Kidney tubule cell (primary cell): Measurements from ENCODE around the gene TBC1D16.
"Not testable (repeated sequence)": the region's sequence is repeated elsewhere in the genome, so short reads cannot be mapped to it uniquely, and the experiment has no call there.

Experiments used
- DNase-seq: peaks from one replicate; pipeline ENCODE4 v3.0.0-alpha.2; 2018; ENCODE audit warnings: low spot score

Gene TBC1D16

DNA sequence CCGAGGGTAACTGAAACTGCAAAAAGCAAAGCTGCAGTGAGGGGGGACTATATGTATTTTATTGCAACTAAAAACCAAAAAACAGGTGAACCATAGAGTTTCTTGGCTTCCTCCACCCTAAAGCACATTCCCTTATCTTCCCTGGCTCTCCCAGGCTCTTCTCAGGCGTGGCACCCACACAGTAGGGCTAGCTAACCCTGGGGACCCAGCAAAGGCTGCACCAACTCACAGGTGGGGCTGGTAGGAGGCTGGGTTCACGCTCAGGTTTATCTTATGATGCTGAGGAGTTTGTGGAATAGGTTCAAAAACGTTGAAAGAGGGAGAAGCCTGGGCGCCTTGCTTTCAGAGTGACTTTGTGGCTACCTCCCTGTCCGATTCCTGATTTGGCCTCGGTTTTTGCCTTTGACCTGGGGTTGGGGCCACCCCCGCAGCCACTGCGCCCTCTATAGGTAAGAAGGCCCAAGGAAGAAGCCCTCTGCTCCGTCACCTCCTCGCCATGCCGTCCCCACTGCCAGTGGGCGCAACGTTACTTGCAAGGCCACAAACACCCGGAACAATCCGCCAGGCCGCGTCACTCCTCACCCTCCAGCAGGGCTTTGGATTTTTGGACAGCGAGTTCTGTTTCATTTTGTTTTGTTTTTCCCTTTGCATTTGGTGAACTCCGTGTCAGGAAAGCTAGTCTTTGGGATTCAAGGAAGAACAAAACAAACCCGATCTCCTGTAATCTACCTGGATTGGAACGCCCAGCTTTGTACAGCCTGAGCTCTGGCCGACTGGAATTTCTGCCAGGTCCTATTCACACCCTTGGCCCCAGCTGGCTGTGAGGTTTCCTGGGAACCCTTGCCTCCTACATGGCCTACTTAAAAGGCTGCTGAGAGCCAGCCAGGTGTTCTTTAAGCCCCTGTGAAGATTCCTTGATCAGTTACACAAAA lies 60.8 kb downstream of the TBC1D16 start:
- DNase-seq: no peak

DNA sequence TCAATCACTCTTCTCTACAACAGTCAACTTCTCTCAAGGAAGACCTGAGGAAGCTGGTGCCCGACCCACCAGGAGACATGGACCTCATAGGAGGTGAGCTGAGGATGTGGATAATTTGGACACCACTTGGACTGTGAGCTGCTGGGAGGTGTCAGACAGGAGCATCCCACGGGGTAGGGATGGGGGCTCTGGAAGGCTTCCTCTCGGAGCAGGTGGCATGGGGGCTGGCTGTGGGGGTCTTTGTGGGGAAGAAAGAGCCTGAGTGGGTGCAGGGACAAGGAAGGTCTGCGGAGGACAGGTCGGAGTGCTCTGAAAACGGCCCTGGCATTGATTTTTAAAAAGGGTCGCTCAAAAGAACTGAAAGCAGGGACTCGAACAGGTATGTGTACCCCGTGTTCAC lies 64.0 kb downstream of the TBC1D16 start:
- DNase-seq: no peak

DNA sequence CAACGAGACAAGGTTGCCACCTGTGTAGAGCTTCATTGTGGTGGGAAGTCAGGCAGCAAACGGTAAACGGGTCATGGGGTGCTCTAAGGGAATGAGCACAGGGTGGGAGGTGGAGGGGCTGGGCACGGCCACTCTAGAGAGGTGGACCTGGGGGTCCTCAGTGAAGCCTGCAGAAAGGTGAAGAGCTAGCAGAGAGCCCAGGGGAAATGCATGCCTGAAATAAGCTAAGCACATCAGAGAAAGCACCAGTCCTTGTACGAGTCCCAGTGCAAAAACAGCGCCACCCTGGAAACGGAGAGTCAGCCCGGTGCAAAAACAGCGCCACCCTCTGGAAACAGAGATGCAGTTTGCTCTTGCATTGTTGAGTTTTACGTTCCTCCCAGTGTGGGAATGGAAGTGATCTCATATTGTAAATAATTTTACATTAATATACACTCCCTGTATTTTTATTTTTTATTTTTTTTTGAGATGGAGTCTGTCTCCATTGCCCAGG lies 65.0 kb downstream of the TBC1D16 start:
- DNase-seq: no peak

DNA sequence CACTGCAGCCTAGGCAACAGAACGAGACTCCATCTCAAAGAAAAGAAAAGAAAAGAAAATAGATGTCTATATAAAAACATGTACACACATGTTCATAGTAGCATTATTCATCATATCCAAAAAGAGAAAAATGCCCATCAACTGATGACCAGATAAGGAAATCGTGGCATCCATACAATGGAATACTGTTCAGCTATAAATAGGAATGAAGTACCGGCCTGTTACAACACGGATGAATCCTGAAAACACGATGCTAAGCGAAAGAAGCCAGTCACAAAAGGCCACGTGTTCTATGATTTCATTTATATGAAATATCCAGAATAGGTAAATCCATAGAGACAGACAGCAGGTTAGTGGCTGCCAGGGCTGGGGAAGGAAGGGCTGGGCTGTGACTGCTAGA lies 65.8 kb downstream of the TBC1D16 start:
- DNase-seq: no peak

DNA sequence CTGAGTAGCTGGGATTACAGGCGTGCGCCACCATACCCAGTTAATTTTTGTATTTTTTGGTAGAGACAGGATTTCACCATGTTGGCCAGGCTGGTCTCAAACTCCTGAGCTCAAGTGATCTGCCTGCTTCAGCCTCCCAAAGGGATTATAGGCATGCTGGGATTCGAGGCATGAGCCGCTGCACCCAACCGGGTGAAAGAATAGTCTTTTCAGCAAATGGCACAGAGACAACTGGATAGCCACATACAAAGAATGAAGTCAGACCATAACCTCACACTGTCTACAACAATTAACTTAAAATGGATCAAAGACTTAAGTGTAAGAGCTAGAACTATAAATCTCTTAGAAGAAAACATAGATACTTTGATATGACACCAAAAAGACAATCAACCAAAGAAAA lies 67.6 kb downstream of the TBC1D16 start:
- no peak for DNase-seq

DNA sequence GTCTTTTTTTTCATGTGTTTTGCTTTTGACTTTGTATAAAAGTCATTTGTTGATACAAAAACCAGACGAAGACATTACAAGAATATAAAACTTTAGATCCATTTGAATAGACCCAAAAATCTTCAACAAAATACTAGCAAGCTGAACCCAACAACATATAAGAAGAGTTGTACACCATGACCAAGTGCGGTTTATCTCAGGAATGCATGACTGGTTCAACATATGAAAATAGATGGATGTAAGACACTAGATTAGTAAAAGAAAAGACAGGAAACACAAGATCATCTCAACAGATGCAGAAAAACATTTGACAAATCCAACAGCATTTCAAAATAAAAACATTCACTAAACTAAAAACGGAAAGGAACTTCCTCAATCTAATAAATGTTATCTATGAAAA lies 69.0 kb downstream of the TBC1D16 start:
- no peak for DNase-seq

DNA sequence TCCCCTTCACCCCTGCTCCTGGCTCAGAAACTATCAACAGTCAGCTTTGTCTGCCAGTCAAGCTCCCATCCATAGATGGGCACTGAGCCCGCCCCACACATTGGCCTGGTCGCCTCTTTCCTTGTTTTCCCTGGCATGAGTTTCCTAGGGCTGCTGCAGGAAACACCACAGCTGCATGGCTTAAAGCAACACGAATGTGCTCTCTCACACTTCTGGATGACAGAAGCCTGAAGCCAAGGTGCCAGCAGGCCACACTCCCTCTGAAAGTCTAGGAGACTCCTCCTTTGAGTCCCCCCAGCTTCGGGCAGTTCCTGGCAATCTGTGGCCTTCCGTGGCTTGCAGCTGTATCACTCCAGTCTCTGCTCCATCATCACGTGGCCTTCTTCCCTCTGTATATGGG lies 69.9 kb downstream of the TBC1D16 start:
- no peak for DNase-seq

DNA sequence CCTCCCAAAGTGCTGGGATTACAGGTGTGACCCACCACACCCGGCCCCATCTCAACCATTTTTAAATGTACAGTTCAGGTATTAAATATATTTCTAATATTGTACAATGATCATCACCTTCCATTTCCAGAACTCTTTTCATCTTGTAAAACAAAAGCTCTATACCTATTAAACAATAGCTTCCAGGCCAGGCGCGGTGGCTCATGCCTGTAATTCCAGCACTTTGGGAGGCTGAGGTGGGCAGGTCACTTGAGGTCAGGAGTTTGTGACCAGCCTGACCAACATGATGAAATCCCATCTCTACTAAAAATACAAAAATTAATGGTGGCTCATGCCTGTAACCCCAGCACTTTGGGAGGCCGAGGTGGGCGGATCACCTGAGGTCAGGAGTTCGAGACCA lies 73.2 kb downstream of the TBC1D16 start:
- not testable (repeated sequence) for DNase-seq

DNA sequence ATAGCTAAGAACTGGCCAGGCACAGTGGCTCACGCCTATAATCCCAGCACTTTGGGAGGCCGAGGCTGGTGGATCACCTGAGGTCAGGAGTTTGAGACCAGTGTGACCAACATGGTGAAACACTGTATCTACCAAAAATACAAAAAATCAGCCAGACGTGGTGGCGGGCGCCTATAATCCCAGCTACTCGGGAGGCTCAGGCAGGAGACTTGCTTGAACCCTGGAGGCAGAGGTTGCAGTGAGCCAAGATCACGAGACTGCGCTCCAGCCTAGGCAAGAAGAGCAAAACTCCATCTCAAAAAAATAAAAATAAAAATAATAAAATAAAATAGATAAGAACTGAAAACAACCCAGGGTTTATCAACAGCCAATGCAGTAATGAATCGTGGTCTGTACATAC lies 74.1 kb downstream of the TBC1D16 start:
- not testable (repeated sequence) for DNase-seq

DNA sequence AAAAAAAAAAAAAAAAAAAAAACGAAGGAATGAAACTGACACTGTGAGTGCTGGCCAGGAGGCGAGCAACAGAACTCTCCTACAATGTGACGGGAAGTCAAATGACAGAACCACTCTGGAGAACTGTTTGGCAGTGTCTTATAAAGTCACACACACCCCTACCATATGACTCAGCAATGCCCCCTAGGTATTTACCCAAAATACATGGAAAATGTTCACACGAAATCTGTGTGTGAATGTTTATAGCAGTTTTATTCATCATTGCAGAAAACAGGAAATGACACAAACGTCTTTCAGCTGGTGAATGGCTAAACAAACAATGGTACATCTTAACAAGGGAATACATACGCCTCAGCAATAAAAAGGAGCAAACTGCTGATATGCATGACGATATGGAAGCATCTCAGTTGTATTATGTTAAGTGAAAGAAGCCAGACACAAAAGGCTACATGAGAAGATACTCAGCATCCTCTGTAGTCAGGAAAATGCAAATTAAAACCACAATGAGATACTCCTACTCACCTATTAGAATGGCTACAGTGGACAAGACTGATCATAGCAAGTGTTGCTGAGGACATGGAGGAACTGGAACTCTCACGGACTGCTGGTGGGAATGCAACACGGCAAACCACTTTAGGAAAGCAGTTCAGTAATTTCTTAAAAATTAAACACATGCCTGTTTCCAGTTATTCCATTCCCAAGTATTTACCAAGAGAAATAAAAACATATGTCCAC lies 74.7 kb downstream of the TBC1D16 start:
- DNase-seq: no peak

DNA sequence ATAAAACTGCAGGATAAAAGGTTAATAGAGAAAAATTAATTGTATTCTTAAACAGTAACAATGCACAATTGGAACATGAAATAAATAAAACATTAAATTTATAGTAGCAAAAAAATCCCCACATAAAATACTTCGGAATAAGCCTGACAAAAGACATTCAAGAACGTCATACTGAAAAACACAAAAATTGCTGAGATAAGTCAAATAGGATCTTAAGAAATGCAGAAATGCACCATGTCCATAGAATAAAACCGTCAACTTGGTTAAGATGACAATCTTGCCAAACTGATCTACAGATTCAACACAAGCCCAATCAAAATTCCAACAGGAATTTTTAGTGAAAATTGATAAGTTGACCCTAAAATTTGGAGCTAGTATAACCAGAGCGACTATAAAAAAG lies 76.6 kb downstream of the TBC1D16 start:
- DNase-seq: no peak

DNA sequence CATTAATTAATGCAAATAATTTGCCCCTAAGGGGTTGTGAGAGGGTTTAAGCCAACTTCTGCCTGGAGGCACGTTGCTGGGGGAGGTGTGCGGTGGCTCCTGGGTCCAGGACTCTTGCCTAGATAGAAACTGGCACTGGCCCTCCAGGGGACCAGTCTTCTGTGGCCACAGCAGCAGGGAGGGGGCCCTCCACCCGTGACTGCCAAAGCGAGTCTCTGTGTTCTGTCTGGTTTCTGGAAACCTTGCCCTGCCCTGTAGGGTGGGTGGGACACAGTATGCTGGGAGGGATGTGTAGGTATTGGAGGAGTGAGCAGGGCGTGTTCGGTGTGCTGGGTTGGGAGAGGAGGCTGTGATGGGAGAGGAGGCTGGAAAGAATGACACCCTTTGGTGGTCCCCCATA lies 78.8 kb downstream of the TBC1D16 start:
- DNase-seq: no peak

DNA sequence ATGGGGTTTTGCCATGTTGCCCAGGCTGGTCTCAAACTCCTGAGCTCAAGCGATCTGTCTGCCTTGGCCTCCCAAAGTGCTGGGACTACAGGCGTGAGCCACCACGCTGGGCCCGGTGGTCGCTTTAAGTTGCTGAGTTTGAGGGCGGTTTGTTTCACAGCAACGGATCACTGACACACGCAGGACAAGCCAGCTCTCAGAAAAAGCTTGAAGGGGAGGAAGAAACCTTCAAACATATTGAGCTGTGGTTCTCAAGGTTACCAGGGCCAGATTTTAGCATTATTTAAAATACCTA lies 79.3 kb downstream of the TBC1D16 start:
- DNase-seq: not testable (repeated sequence)

DNA sequence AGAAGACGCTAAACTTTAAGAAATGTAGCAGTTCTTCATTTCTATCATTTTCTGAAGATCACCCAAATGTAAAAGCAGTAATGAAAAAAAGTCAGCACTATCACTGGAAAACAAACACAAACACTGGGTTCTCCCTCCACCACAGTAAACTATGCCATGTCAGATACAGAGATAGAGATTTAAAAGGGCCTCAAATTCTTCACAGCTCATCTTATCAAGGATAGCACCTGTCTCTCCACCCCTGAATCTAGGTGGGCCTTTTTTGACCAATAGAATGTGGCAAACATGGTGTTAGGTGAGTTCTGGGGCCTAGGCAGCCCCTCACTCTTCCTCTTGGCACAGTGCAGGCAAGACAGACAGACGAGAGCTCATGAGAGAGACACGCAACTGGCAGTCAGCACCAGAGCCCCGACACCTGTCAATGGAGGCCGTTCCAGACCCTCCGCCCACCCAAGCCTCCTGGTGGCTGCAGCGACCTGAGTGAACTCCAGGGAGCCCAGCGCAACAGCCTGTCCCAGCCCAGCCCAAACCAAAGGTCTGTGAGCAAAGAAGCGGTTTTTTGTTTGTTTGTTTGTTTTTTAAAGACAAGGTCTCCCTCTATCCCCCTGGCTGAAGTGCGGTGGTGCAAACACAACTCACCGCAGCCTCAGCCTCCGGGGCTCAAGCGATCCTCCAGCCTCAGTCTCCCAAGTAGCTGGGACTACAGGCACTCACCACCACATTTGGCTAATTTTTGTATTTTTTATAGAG lies 79.8 kb downstream of the TBC1D16 start:
- DNase-seq: no peak

DNA sequence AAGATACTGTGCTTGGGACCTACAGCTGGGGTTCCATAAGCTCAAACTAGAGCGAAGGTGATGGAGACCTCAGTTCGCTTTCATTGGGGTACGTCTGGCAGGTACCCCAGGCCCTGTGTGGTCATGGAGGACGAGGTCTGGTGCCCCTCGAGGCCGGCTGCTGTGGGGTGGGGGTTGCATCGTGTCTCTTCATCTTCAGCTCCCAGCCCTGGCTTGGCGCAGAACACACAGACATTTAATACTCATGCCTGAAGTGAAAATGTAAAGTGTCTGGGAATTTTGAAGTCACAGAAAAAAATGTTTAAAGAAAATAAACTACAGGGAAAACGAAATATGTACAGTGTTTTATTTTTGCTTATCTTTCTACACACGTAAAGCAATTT lies 80.5 kb downstream of the TBC1D16 start:
- no peak for DNase-seq

DNA sequence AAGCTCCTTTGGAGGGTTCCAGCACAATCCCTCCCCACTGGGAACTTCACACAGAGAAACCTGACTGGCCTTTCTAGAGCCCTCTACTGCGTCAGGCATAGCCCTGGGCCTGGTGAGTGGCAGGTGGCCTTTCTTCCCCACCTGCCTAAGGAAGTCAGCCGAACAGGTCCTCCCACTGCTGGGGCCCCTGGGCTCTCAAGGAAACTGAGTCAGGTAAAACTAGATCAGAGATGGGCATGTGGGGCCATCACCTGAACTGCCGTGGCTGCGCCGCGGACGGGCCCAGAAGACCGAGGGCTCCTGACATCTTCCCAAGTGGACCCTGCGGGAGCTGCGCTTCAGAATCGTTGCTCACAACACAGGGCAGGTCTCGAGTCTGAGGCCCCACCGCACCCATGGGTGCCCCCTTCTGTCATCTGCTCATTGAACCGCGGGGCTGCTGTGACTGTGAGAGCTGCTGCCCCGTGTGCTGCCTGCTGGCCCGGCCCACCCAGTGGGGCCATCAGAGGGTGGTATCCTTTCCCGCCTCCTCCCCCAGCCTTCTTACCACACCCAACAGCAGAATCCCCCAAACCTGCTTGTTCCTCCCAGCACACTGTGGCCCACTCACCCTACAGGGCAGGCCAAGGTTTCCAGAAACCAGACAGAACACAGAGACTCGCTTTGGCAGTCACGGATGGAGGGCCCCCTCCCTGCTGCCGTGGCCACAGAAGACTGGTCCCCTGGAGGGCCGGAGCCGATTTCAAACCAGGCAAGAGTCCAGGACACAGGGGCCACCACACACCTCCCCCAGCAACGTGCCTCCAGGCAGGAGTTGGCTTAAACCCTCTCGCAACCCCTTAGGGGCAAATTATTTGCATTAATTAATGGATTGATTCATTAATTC lies 81.1 kb downstream of the TBC1D16 start:
- no peak for DNase-seq

DNA sequence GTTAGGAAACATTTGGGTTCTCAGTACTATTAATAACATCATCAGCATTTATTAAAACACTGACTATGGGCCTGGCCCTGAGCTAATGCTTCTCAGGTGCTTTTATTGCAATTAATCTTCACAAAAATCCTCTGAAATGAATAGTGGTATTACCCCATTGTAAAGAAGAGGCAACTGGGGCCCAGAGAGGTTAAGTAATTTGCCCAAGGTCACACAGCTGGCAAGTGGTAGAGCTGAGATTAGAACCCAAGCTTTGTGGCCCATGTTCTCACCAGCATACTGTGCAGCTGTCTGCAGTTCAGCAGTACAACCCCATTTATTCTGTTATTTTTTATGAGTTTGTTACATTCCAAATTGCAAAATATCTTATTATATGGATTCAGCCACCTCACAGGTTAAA lies 82.3 kb downstream of the TBC1D16 start:
- no peak for DNase-seq

DNA sequence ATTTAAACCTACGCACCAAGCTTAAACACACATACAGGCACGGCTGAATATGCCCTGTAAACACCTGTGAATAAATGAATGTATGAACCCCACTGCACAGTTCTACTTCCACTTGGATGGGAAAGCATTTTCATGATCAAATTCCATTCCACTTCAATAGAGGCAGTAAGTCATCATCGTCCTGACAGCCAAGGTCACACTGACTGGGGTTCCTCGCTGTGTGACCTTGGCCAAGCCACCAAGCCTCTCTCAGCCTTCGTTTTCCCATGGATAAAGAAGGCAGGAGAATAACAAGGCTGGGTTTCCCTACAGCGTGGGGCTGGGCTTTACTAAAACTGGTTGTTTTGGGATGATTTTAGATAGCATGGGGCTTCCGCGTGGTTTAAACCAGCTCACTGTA lies 82.8 kb downstream of the TBC1D16 start:
- DNase-seq: no peak

DNA sequence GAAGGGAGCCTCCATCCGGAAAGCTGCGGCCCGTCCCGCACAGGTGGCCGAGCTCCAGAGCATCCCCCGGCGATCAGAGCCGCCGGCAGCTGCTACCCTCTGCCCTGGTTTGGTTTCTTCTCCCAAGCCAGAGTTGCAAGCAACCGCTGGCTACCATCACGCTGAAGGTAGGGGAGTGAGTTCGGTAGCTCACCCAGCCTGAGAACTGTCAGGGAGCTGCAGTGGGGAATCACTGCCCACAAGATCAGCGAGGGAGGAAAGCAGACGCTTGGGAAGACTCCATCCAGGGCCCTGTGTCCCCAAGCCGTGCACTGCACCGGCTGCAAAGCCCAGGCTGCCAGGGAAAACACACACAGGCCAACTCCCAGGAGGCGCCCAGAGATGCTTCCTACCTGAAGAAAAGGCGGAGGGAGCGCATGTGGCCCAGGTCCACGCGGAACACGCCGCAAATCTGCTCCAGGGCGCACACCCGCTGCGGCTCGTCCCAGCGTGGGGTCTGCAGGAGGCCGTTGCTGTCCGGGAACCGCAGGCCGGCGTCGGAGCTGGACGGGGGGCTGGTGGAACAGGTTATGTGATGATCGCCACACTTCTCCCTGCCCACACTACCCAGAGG lies 83.3 kb downstream of the TBC1D16 start:
- DNase-seq: no peak

DNA sequence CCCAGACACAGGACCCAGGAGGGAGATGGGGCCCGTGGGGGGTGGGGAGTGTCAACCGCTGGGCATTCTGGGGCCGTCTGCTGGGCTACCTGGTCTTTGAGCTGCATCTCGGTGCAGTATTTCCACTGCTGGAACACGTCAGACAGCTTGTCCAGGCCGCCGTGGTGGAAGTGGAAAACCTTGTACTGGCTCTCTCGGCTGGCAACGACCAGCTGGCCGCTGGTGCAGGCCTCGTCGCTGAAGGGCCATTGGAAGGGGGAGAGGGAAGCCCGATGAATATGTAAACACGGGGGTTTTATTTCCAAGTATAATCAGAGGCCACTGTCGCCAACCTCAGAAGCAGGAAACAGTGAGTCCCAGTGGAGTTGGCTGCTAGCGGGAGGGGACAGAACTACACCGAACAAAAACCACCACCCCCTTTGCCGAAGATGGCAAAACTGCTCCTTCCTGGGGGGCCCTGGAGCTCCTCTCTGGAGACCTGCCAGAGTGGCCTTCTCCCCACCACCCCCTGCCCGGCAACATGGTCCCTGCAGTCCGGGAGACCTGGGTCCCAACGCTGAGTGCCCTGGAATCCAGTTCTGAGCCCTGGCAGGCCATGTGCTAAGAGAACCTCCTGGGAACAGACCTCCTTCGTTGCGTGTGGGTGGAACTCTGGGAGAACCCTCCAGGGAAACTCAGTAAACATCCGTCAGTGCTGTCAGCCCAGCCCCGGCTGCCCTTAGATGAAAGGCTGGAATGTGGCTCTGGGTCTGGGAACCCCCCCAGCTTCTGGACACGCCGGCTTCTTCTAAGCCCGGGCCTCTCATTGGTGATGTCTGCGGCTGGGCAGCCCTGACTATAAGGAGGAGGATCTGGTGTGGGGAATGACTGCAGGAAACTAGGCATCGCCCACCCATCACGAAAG lies 84.1 kb downstream of the TBC1D16 start:
- DNase-seq: peak; percentile 54
